H1 (cell line): Measurements from ENCODE around the gene NSUN6. TPM values are rescaled to one million over a fixed set of nuclear protein-coding genes. Genes with fewer than 3 reads are reported as not detected.

Experiments
- CTCF ChIA-PET: fragments of 300-600 bp; sonication (Branson Sonifier 250); formaldehyde crosslinking; loops from one replicate; lab custom pipeline; 2021; ENCODE audit not compliant: partially characterized antibody; lab: Charles Lee
- POLR2A ChIA-PET: fragments of 300-600 bp; sonication (Branson Sonifier 250); formaldehyde crosslinking; loops from one replicate; lab custom pipeline; 2021; ENCODE audit warnings: inconsistent platforms; ENCODE audit not compliant: partially characterized antibody; lab: Charles Lee
- DNase-seq, 2 experiments: peaks; one replicate each; pipeline versions ENCODE4 v3.0.0 to v3.0.0-alpha.2; 2010 to 2022; ENCODE audit warnings: low spot score in 2 of 2, low read depth in 1 of 2, mixed read lengths in 1 of 2
- FAIRE-seq: peaks from 2 replicates; lab custom pipeline; 2011; peaks lifted over from hg19 to GRCh38; lab: Jason Lieb, UNC
- H2AFZ ChIP-seq: 2 replicates; pipeline ENCODE4 v1.8.1; 2012; ENCODE audit warnings: low read length, inconsistent platforms
- H2AK5ac ChIP-seq: 2 replicates; pipeline ENCODE4 v1.6.1; 2013; ENCODE audit warnings: low read depth, low read length
- H2BK120ac ChIP-seq: replicated peaks from 2 replicates; pipeline ENCODE3; 2013; ENCODE audit warnings: low read depth, low read length, inconsistent platforms
- H2BK12ac ChIP-seq: 2 replicates; pipeline ENCODE4 v1.6.1; 2013; ENCODE audit warnings: low read depth, low read length
- H2BK15ac ChIP-seq: 2 replicates; pipeline ENCODE4 v1.6.1; 2013; ENCODE audit warnings: low read length
- H2BK20ac ChIP-seq: 2 replicates; pipeline ENCODE4 v1.6.1; 2013; ENCODE audit warnings: low read length
- H2BK5ac ChIP-seq: 2 replicates; pipeline ENCODE4 v1.6.1; 2013; ENCODE audit warnings: low read depth, low read length
- H3K14ac ChIP-seq: 2 replicates; pipeline ENCODE4 v1.6.1; 2013; ENCODE audit warnings: inconsistent platforms; ENCODE audit not compliant: insufficient read length
- H3K18ac ChIP-seq: 2 replicates; pipeline ENCODE4 v1.6.1; 2013; ENCODE audit warnings: low read length; ENCODE audit errors: extremely low read depth
- H3K23ac ChIP-seq: 2 replicates; pipeline ENCODE4 v1.6.1; 2013; ENCODE audit warnings: inconsistent platforms; ENCODE audit not compliant: insufficient read length
- H3K23me2 ChIP-seq: 2 replicates; pipeline ENCODE4 v1.6.1; 2013; ENCODE audit warnings: low read depth, low read length
- H3K27ac ChIP-seq: 2 replicates; pipeline ENCODE4 v1.6.1; 2011; ENCODE audit warnings: low read depth, low read length, inconsistent platforms
- H3K27me3 ChIP-seq, 4 experiments: replicated peaks in 1 of 4; 1 replicate in 1 of 4; 2 replicates in 3 of 4; pipeline versions ENCODE4 v1.6.1 to v1.8.1; 2011 to 2013; ENCODE audit warnings: low read length in 3 of 4, mild to moderate bottlenecking in 3 of 4, inconsistent platforms in 2 of 4, mixed read lengths in 2 of 4, moderate library complexity in 1 of 4; ENCODE audit not compliant: control insufficient read depth in 3 of 4, insufficient read depth in 3 of 4; ENCODE audit errors: extremely low read depth in 1 of 4
- H3K36me3 ChIP-seq, 4 experiments: 2 replicates each; pipeline versions ENCODE4 v1.6.1 to v1.8.1; 2011 to 2013; ENCODE audit warnings: mild to moderate bottlenecking in 4 of 4, low read length in 3 of 4, moderate library complexity in 2 of 4, control low read depth in 1 of 4, inconsistent platforms in 1 of 4; ENCODE audit not compliant: insufficient read depth in 4 of 4, control insufficient read depth in 2 of 4
- H3K4ac ChIP-seq: replicated peaks from 2 replicates; pipeline ENCODE3; 2013; ENCODE audit warnings: low read length, low read depth, mixed read lengths, inconsistent platforms; ENCODE audit not compliant: insufficient read length
- H3K4me1 ChIP-seq, 4 experiments: replicated peaks in 1 of 4; 1 replicate in 1 of 4; 2 replicates in 3 of 4; pipeline versions ENCODE4 v1.6.1 to v1.8.1; 2011 to 2013; ENCODE audit warnings: low read length in 3 of 4, inconsistent platforms in 2 of 4, mixed read lengths in 1 of 4; ENCODE audit not compliant: insufficient read depth in 4 of 4, control insufficient read depth in 3 of 4
- H3K4me2 ChIP-seq, 2 experiments: 2 replicates each; pipeline versions ENCODE4 v1.6.1 to v1.8.1; 2011 to 2013; ENCODE audit warnings: low read depth in 2 of 2, low read length in 2 of 2, control low read depth in 1 of 2, inconsistent platforms in 1 of 2, mild to moderate bottlenecking in 1 of 2; ENCODE audit not compliant: insufficient read depth in 1 of 2
- H3K4me3 ChIP-seq, 4 experiments: fragments of 200-600, 300-600 bp in 1 of 4; sonication (generic), shearing (Covaris generic), sonication (Bioruptor Twin) in 1 of 4; 2 replicates each; pipeline versions ENCODE4 v1.5.1 to v1.8.1; 2011 to 2016; ENCODE audit warnings: low read length in 4 of 4, low read depth in 3 of 4, control low read depth in 2 of 4, inconsistent platforms in 2 of 4, mild to moderate bottlenecking in 2 of 4, mixed read lengths in 1 of 4, moderate library complexity in 1 of 4; ENCODE audit not compliant: insufficient read depth in 2 of 4; ENCODE audit errors: extremely low read depth in 1 of 4
- H3K56ac ChIP-seq: replicated peaks from 2 replicates; pipeline ENCODE3; 2013; ENCODE audit warnings: low read depth, mild to moderate bottlenecking, mixed read lengths, low read length, inconsistent platforms; ENCODE audit not compliant: insufficient read length
- H3K79me1 ChIP-seq: 2 replicates; pipeline ENCODE4 v1.6.1; 2013; ENCODE audit warnings: low read depth, low read length, control low read depth
- H3K79me2 ChIP-seq, 2 experiments: 2 replicates each; pipeline versions ENCODE4 v1.6.1 to v1.8.1; 2012 to 2013; ENCODE audit warnings: low read length in 2 of 2, mild to moderate bottlenecking in 2 of 2, inconsistent platforms in 1 of 2; ENCODE audit not compliant: insufficient read depth in 2 of 2, control insufficient read depth in 1 of 2
- H3K9ac ChIP-seq, 4 experiments: replicated peaks in 1 of 4; 1 replicate in 1 of 4; 2 replicates in 3 of 4; pipeline versions ENCODE4 v1.6.1 to v1.8.1; 2011 to 2013; ENCODE audit warnings: low read depth in 3 of 4, low read length in 3 of 4, control low read depth in 2 of 4, mild to moderate bottlenecking in 2 of 4, moderate library complexity in 2 of 4, inconsistent platforms in 1 of 4; ENCODE audit errors: extremely low read depth in 1 of 4
- H3K9me3 ChIP-seq, 2 experiments: 2 replicates each; pipeline versions ENCODE4 v1.6.1 to v1.8.1; 2012 to 2013; ENCODE audit warnings: mild to moderate bottlenecking in 2 of 2, moderate library complexity in 2 of 2, control low read depth in 1 of 2, inconsistent platforms in 1 of 2, low read depth in 1 of 2, low read length in 1 of 2, mixed read lengths in 1 of 2; ENCODE audit not compliant: insufficient read depth in 2 of 2
- H4K20me1 ChIP-seq, 2 experiments: replicated peaks in 1 of 2; 2 replicates each; pipeline versions ENCODE3 to v1.8.1; 2011 to 2013; ENCODE audit warnings: inconsistent platforms in 2 of 2, low read length in 2 of 2, mild to moderate bottlenecking in 1 of 2; ENCODE audit not compliant: insufficient read depth in 2 of 2, control insufficient read depth in 1 of 2
- H4K5ac ChIP-seq: 2 replicates; pipeline ENCODE4 v1.6.1; 2013; ENCODE audit warnings: low read length, low read depth, mixed read lengths, inconsistent platforms; ENCODE audit not compliant: insufficient read length
- H4K8ac ChIP-seq: 2 replicates; pipeline ENCODE4 v1.8.0; 2013; ENCODE audit warnings: mild to moderate bottlenecking, moderate library complexity, low read length, inconsistent platforms; ENCODE audit not compliant: insufficient read depth; ENCODE audit errors: extremely low read depth
- H4K91ac ChIP-seq: replicated peaks from 2 replicates; pipeline ENCODE3; 2013; ENCODE audit warnings: low read length, mixed read lengths, inconsistent platforms; ENCODE audit not compliant: insufficient read length
- ATF2 ChIP-seq: IDR thresholded peaks from 2 replicates; pipeline ENCODE4 v1.6.1; 2012; ENCODE audit warnings: low read length, inconsistent platforms
- CEBPB ChIP-seq: IDR thresholded peaks from 2 replicates; pipeline ENCODE4 v1.6.1; 2012; ENCODE audit warnings: low read depth, low read length
- CHD1 ChIP-seq: IDR thresholded peaks from 2 replicates; pipeline ENCODE4 v1.6.1; 2012; ENCODE audit warnings: low read depth, low read length, improper control_type of control experiment
- PHF8 ChIP-seq: fragments of 200-600 bp; sonication (generic); conservative IDR thresholded peaks from 2 replicates; pipeline ENCODE4 v1.7.1; 2012; ENCODE audit warnings: low read depth, mild to moderate bottlenecking, inconsistent platforms, low read length, moderate library complexity
- RBBP5 ChIP-seq: IDR thresholded peaks from 2 replicates; pipeline ENCODE4 v1.7.1; 2012; ENCODE audit warnings: low read depth, mild to moderate bottlenecking, inconsistent platforms, low read length, moderate library complexity, borderline replicate concordance
- SP1 ChIP-seq: IDR thresholded peaks from 2 replicates; pipeline ENCODE4 v1.6.1; 2011; ENCODE audit warnings: low read depth, low read length
- TAF1 ChIP-seq: IDR thresholded peaks from 2 replicates; pipeline ENCODE4 v1.6.1; 2011; ENCODE audit warnings: mild to moderate bottlenecking, low read depth, low read length
- YY1 ChIP-seq: IDR thresholded peaks from 2 replicates; pipeline ENCODE4 v1.6.1; 2011; ENCODE audit warnings: low read depth, mild to moderate bottlenecking, low read length
- WGBS, 2 experiments: shearing (Covaris generic) in 1 of 2; methylation state at CpG; one replicate each; pipeline versions ENCODE4 v1.1.6 to v1.1.7; 2013 to 2015; ENCODE audit warnings: low lambda C conversion rate in 2 of 2, mixed read lengths in 2 of 2, inconsistent platforms in 1 of 2, low coverage in 1 of 2, missing lambda C conversion rate in 1 of 2; ENCODE audit not compliant: insufficient replicate concordance in 2 of 2, insufficient coverage in 1 of 2, insufficient read length in 1 of 2; ENCODE audit errors: extremely low coverage in 1 of 2, missing lambda C conversion rate in 1 of 2; 5-methylcytosine and 5-hydroxymethylcytosine counted together
- polyA plus RNA-seq, 7 experiments: library from polyadenylated mRNA; depleted of rRNA in 3 of 7; stranded (reverse) in 5 of 7; unstranded in 2 of 7; fragments of >200 nt in 5 of 7; fragments of 200-250 nt in 2 of 7; gene quantifications; 1 replicate in 5 of 7; 2 replicates in 1 of 7; 4 replicates in 1 of 7; pipeline versions ENCODE4 v1.2.1 to v1.2.3, GENCODE V29; 2011 to 2013; ENCODE audit warnings: missing spikeins in 2 of 7, mixed read lengths in 2 of 7
- total RNA-seq: library from RNA; stranded (reverse); fragmentation: NEBNext Ultra II Directional; extraction: Animal tissue kit (Norgen Biotek cat#: 25700); gene quantifications from 2 replicates; pipeline ENCODE4 v1.2.1, GENCODE V29; 2021
- TF ChIP-seq, protein P1 (sequence below), 3 experiments: IDR thresholded peaks; 1 replicate in 2 of 3; 2 replicates in 1 of 3; pipeline versions ENCODE4 v1.5.1 to v1.6.1; 2011; ENCODE audit warnings: low read length in 3 of 3, mild to moderate bottlenecking in 3 of 3, inconsistent platforms in 2 of 3, low read depth in 1 of 3, moderate library complexity in 1 of 3; ENCODE audit not compliant: insufficient read depth in 1 of 3; ENCODE audit errors: control extremely low read depth in 1 of 3
- TF ChIP-seq, protein P2 (sequence below): IDR thresholded peaks from 2 replicates; pipeline ENCODE4 v1.6.1; 2012; ENCODE audit warnings: inconsistent platforms

Gene NSUN6
- total and polyA plus RNA-seq, 2 of the 8 experiments (the other 6 are each of a cell fraction or from before 2014, with no cell fraction given), result 5.9 to 14.4 TPM

DNA sequence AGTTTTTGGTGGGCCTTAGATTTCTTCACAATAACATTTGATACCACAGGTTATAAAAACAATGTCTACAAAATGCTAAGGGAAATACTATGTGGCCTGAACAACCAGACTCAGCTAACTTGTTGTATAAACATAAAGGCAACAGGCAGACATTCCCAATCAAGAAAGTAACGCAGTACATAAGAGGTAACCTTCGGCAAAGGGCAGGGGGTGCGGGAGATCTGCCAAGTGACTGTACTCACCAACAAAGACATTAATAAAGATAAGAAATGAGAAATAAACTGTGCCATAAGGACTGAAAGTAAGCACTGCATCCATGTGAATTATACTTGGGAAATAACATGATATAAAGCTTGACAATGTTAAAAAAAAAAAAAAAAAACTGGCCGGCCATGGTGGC, 15.4 kb downstream of the NSUN6 start:
- H3K79me1 ChIP-seq, result no peaks in the 10 kb centered on the region
- DNase-seq (no peak), FAIRE-seq (no peak)
- H3K23me2 ChIP-seq, result no peaks in the 10 kb centered on the region
- H3K9me3 ChIP-seq, result no peaks in the 10 kb centered on the region
- no peak overlapping the region for H2BK12ac ChIP-seq
- H3K4me3 ChIP-seq, result no peak overlapping the region
- H3K9ac ChIP-seq, result no peak overlapping the region
- H2BK20ac ChIP-seq, result no peak overlapping the region
- H3K79me2 ChIP-seq, result no peaks in the 10 kb centered on the region
- CTCF ChIA-PET, result no interaction called here
- no peak overlapping the region for H3K56ac ChIP-seq
- no peaks in the 10 kb centered on the region for H3K27me3 ChIP-seq
- H2BK15ac ChIP-seq, result no peak overlapping the region
- H2AFZ ChIP-seq, result no peak overlapping the region
- no peak overlapping the region for H2BK120ac ChIP-seq
- H3K4ac ChIP-seq, result no peak overlapping the region
- no peaks in the 10 kb centered on the region for H3K4me1 ChIP-seq
- no peak overlapping the region for H2BK5ac ChIP-seq
- no peaks in the 10 kb centered on the region for H4K20me1 ChIP-seq
- no peak overlapping the region for H3K23ac ChIP-seq
- POLR2A ChIA-PET, result no interaction called here
- no peak overlapping the region for H4K5ac ChIP-seq
- no peak overlapping the region for H3K18ac ChIP-seq
- H4K91ac ChIP-seq, result no peak overlapping the region
- H3K27ac ChIP-seq, result no peak overlapping the region
- no peak overlapping the region for H3K14ac ChIP-seq
- H3K36me3 ChIP-seq, result no peaks in the 10 kb centered on the region
- 93% methylated on average over 4 of the region's 4 CpGs; no CpG with 5 or more reads in 1 of the 2 experiments for WGBS, 2 experiments
- H2AK5ac ChIP-seq, result no peak overlapping the region
- H4K8ac ChIP-seq, result no peak overlapping the region
- no peak overlapping the region for H3K4me2 ChIP-seq
- TF ChIP-seq TAF1, result no peak
- TF ChIP-seq CHD1, result no peak
- TF ChIP-seq PHF8, result no peak
- TF ChIP-seq ATF2, result no peak
- TF ChIP-seq, protein P1, sequence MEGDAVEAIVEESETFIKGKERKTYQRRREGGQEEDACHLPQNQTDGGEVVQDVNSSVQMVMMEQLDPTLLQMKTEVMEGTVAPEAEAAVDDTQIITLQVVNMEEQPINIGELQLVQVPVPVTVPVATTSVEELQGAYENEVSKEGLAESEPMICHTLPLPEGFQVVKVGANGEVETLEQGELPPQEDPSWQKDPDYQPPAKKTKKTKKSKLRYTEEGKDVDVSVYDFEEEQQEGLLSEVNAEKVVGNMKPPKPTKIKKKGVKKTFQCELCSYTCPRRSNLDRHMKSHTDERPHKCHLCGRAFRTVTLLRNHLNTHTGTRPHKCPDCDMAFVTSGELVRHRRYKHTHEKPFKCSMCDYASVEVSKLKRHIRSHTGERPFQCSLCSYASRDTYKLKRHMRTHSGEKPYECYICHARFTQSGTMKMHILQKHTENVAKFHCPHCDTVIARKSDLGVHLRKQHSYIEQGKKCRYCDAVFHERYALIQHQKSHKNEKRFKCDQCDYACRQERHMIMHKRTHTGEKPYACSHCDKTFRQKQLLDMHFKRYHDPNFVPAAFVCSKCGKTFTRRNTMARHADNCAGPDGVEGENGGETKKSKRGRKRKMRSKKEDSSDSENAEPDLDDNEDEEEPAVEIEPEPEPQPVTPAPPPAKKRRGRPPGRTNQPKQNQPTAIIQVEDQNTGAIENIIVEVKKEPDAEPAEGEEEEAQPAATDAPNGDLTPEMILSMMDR (IDR thresholded peaks at IDR 0.05; ENCODE audit: control extremely low read depth in 1 of 3, insufficient read depth in 1 of 3, low read depth in 1 of 3, low read length in 3 of 3), result no peak
- no peak for TF ChIP-seq YY1
- TF ChIP-seq CEBPB, result no peak
- TF ChIP-seq, protein P2, sequence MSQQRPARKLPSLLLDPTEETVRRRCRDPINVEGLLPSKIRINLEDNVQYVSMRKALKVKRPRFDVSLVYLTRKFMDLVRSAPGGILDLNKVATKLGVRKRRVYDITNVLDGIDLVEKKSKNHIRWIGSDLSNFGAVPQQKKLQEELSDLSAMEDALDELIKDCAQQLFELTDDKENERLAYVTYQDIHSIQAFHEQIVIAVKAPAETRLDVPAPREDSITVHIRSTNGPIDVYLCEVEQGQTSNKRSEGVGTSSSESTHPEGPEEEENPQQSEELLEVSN, result no peak
- TF ChIP-seq RBBP5, result no peak
- TF ChIP-seq SP1, result no peak
